NCI-H82 treated with DMSO at 0.1 percent for 48 hours (cell line): ENCODE results near the gene MORN5.

Experiments used
- DNase-seq: peaks from one replicate; lab custom pipeline; 2025; ENCODE audit not compliant: unreplicated experiment; lab: John Stamatoyannopoulos, UW

Gene MORN5

DNA sequence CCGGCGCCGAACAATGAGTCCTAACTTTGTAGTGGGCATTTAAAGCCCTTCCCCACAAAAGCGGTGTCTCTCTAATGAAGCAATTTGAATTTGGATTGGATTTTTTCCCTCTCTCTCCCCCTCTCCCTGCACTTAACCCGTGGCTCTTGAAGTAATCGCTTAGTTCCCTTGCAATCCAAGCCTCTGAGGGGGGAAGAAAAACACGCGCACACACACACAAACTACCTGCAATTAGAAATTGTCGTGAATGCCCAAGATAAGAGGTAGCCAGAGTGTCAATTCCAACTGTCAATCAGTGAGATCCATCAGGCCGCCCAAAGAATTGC is 67.8 kb downstream of the MORN5 start:
- no peak for DNase-seq

DNA sequence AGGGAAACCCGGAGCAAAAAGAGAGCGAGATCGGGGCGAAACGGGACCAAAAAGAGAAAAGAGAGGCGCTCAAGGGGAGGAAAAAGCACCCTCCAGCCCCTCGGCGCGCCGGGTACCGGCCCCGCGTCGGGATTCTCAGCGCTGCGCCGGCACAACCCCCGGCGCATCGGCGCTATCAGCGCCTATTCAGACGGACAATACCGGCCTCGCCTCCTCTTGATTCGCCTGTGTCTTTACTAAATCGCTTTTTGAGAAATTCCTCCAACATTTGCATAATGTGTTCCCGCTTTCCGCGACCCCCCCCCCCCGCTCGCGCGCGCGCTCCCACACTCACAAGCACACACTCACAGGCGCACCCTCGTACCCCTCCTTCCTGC is 68.5 kb downstream of the MORN5 start:
- DNase-seq, result no peak

DNA sequence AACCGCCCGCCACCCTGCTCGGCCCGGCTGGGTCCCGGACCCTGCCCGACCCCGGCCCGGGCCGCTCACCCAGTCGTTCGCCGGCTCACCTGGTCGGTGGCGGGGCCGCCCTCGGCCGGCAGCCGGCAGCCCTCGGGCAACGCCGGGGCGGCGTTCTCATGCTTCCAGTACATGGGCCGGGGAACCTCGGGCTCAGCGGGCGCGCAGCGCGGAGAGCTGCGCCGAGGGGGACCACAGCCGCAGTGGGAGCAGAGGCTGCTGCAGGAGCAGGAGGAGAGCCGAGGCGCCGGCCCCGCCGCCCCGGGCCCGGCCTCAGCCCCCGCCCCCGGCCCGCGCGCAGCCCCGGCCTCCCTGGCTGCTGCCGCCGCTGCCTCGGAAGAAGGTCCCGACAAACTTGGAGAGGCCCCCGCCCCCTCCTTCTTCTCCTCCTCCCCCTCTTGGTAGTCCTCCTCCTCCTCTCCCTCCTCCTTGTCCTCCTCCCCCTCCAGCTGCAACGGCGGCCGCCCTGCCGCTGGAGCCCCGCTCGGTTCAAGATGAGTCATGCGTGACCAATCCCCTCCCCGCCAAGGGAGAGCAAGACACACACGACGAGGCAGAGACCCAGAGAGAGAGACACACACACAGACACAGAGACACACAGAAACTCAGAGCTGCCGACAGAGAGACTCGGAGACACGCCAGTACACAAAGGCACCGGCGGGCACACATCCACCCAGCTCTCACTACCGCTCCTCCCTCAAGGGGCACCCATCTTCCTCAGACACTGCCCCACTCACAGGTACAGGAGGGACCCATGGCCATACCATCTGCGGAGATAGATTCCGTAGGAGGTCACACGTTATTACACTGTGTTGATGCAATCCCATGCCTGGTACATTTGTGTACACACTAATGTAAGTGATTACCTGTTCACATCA is 69.1 kb downstream of the MORN5 start, which contains the start of gene LHX6:
Gene LHX6 (minus strand): TSS at position 390 of the 917 bp plus-strand sequence. CDS start 217 bp downstream, at position 173.
- DNase-seq, result no peak

DNA sequence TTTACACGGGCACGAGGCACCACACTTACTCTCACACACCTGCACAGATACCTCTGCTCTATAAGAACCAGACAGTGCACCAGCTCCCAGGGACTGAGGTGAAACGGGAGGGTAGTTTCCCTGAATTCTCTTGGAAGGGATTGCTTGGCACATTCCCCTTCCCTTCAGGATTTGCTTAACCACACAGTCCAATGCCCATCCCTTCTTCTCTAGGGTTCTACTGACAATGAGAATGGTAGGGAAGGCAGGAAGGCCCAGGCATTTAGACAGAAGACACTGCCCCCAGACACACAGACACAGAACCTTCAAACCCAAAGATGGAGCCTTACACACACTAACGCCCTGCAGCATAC is 69.8 kb downstream of the MORN5 start:
- DNase-seq, result no peak

GRCh38 chr9:122232796-122233306 is 73.1 kb downstream of the MORN5 start:
- DNase-seq, result no peak

GRCh38 chr9:122234022-122234748 is 74.5 kb downstream of the MORN5 start:
- DNase-seq, result no peak

DNA sequence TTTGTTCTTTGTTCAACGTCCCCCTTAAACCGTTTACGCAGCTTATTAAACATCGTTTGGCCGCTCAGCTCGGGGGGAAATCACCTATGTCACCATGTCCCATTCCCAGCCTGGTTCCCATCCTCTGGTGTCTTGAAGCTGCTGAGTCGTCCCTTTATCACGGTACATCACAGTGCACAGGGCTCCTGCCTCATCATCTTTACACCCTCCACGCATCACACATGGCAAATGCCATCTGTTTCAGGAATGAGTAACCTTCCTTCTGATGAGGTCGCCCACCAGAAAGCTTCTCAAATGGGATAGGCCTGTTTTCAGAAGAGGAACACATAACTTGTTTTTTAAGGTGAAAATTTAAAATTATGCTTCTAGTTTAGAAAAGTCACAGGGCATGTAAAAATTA is 77.0 kb downstream of the MORN5 start:
- DNase-seq, result no peak

- DNase-seq, result no peak
Observed at GRCh38 chr9:122239722-122240121, 80.0 kb downstream of the MORN5 start.

DNA sequence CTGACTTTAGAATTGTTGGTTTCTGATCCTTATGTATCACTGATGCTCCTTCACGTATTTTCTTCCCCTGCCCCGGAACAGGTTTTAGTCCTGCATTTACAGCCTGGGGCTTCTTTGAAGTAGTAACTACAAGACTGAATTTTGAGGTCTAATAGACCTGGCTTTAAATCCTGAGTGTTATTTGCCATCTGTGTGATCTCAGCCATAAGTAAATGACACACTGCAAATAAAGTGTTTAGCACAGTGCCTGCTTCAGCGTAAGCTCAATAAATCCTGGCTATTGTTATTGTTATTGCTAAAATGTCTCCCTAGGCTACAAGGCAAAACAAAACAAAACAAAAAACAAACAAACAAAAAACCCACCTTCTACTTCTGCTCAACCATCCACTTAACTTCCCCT is 84.6 kb downstream of the MORN5 start:
- DNase-seq, result no peak

DNA sequence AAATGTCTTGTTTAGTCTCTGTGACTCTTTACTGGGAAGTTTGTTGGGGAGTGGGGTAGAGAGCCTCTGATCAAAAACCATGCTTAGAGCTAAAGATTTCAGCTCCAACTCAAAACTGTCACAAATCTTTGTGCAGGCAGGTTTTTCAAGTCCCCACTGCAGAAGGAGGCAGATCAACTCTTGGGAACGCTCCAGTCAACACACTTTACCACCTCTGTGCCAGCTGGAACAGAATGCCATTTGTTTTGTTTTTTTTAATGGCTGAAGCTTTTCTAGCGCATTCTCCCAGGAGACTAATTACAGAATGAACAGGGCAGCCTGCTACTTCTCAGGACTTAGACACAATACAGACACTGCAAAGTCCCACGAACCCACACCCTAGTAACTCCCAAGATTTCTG is 87.0 kb downstream of the MORN5 start:
- DNase-seq, result no peak

- no peak for DNase-seq
Observed at GRCh38 chr9:122248448-122248865, 88.7 kb downstream of the MORN5 start.
